Heart left ventricle (tissue), 13 donors: ENCODE results near the gene YOD1.

Source experiments
- POLR2A ChIP-seq, 2 donors: fragments of 450-650 bp; IDR thresholded peaks; one replicate each; pipeline ENCODE4 v1.6.1; 2017; ENCODE audit warnings: antibody characterized with exemption in 2 of 2, mild to moderate bottlenecking in 2 of 2, moderate library complexity in 2 of 2
- TF ChIP-seq, protein P1 (sequence below), 12 donors: fragments of 200-600 bp; sonication (generic) in 4 of 12; IDR thresholded peaks; one replicate each; pipeline versions ENCODE4 v1.5.0 to v1.8.0; 2018 to 2022; ENCODE audit warnings: antibody characterized with exemption in 12 of 12, mild to moderate bottlenecking in 5 of 12
- donor health status: ischemic (EF 13 %, LVEDD 7.1; RV severe dilation, severe dysfunction).
- donor health status: DM: no; HTN: yes; CAD: no.
- donor health status: DM: no; HTN: no; CAD: no.
- donor health status: ischemic (EF 25% LVEDD 6.9; RV normal size, moderate dysfunction).
- donor health status: ischemic (EF 25% LVEDD 5.7; RV mildly dilated, moderate dysfunction).
- donor health status: ischemic (EF 35%, LVEDD 5.7; RV mildly dilated, moderate dysfunction).
- donor health status: nonischemic (EF 11% LVEDD 7.7; RV severe dilation, severe dysfunction).
- donor health status: DM: yes; HTN: yes; CAD: no.
- donor health status: PGD.
- donor health status: ischemic (EF 29% LVEDD 5.4; RV normal size, mild dysfunction).
- donor health status: nonischemic (EF 23%, LVEDD 6.1; RV moderate dilation, normal function).

DNA sequence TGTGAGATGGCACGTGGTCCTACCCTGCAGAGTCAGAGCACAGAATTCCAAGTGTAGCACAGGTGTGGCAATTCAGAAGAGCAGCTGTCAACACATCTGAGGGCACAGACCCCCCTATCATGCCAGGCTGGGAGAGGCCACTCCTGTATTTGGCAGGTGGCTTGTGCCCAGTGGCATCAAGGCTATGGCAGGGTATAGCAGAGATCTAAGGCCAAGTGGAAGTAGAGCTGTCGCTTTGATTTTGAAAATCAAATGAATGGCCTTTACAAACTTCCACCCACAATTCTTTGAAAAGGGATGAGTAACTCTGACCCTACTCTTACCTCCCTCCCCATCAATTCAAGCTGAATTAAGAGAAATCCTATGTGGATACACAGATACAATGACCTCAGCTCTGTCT, 31.8 kb downstream of the YOD1 start:
- TF ChIP-seq, protein P1, sequence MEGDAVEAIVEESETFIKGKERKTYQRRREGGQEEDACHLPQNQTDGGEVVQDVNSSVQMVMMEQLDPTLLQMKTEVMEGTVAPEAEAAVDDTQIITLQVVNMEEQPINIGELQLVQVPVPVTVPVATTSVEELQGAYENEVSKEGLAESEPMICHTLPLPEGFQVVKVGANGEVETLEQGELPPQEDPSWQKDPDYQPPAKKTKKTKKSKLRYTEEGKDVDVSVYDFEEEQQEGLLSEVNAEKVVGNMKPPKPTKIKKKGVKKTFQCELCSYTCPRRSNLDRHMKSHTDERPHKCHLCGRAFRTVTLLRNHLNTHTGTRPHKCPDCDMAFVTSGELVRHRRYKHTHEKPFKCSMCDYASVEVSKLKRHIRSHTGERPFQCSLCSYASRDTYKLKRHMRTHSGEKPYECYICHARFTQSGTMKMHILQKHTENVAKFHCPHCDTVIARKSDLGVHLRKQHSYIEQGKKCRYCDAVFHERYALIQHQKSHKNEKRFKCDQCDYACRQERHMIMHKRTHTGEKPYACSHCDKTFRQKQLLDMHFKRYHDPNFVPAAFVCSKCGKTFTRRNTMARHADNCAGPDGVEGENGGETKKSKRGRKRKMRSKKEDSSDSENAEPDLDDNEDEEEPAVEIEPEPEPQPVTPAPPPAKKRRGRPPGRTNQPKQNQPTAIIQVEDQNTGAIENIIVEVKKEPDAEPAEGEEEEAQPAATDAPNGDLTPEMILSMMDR (IDR thresholded peaks at IDR 0.05), result no peak
- TF ChIP-seq POLR2A (IDR thresholded peaks at IDR 0.05), result no peak
